Measurements from ENCODE around the gene ELFN1. TPM values are rescaled to one million over a fixed set of nuclear protein-coding genes. Genes with fewer than 3 reads are reported as not detected.
A peak's percentile ranks its signal among the peaks of the same experiment; 100 is the strongest.

Gene ELFN1
- total RNA-seq, 2 experiments from 2014 or later: 0.20 to 0.36 TPM

DNA sequence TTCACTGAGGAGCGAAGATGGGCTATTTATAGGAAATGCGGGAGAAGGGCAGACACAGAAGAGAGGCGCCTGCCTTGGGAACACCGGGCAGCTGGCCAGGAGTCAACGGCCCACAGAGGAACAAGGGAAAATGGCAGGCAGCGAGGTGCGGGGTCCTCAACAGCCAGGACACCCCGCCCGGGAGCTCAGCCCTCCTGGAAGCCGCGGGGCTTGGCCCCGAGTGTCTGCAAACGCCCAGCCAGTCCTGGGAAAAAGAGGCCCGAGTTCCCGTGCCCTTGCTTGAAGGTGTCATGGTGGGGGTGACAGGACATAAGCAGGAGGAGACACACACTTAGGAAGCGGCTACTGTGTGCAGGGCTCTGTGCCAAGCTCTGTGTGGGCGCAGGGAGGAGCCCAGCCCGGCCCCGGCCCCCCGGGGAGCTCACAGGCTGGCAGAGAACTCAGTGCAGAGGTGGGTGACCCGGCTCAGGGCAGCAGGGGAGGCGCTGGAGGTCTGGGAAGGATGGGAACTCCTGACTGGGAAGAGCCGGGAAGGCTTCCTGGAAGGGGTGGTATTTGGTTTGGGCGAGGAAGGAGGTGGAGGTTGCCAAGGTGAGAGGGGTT is 79.9 kb downstream of the ELFN1 start:
- H3K27ac Mint-ChIP-seq: no peak overlapping the region
- DNase-seq (no peak), ATAC-seq (no peak)
- H3K4me1 Mint-ChIP-seq (ENCODE audit: low read depth): peaks cover 17% of the 10 kb centered on the region
- ChIA-PET POLR2A (interaction anchor here (0.6 kb wide), 1 partner anchor 837 kb away, joined by 3 read pairs; no protein-coding TSS in a partner anchor), CTCF (no interaction called here)
- H3K36me3 Mint-ChIP-seq (ENCODE audit: low read depth): no peaks in the 10 kb centered on the region
- no peaks in the 10 kb centered on the region for H3K27me3 Mint-ChIP-seq
- H3K4me3 Mint-ChIP-seq: no peak overlapping the region
- intact Hi-C loops (cut with micrococcal nuclease): no loop called here
- TF ChIP-seq, protein P1, sequence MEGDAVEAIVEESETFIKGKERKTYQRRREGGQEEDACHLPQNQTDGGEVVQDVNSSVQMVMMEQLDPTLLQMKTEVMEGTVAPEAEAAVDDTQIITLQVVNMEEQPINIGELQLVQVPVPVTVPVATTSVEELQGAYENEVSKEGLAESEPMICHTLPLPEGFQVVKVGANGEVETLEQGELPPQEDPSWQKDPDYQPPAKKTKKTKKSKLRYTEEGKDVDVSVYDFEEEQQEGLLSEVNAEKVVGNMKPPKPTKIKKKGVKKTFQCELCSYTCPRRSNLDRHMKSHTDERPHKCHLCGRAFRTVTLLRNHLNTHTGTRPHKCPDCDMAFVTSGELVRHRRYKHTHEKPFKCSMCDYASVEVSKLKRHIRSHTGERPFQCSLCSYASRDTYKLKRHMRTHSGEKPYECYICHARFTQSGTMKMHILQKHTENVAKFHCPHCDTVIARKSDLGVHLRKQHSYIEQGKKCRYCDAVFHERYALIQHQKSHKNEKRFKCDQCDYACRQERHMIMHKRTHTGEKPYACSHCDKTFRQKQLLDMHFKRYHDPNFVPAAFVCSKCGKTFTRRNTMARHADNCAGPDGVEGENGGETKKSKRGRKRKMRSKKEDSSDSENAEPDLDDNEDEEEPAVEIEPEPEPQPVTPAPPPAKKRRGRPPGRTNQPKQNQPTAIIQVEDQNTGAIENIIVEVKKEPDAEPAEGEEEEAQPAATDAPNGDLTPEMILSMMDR (IDR thresholded peaks at IDR 0.05): no peak
- H3K9me3 Mint-ChIP-seq: no peaks in the 10 kb centered on the region

DNA sequence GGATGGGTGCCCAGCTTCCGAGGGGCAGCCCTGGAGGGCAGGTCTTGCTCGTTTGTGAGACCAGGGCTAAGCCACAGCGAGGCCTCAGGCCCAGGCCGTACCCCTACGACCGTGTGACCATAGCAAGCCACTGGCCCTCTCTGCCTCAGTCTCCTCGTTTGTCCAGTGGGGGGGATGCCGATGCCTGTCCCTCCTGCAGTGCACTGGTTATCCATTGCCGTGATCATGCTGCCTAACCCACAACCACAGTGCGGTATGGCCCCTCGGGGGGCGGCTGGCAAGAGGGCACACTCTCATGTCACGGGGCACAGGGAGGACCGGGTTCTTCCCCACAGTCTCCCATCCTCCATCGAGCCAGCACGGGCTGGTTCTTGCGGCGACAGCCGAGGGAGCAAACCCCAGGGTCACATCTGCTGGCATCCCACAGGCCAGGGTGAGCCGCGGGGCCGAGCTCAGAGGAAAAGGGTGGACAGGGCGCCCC is 80.5 kb downstream of the ELFN1 start:
- Mint-ChIP-seq H3K4me3 (no peak overlapping the region), H3K27me3 (no peaks in the 10 kb centered on the region), H3K36me3 (ENCODE audit: low read depth) (no peaks in the 10 kb centered on the region), H3K4me1 (ENCODE audit: low read depth) (peaks cover 17% of the 10 kb centered on the region), H3K9me3 (no peaks in the 10 kb centered on the region), H3K27ac (no peak overlapping the region)
- ChIA-PET CTCF (no interaction called here), POLR2A (no interaction called here)
- DNase-seq (no peak), ATAC-seq (no peak)
- TF ChIP-seq, protein P1 (IDR thresholded peaks at IDR 0.05): no peak
- intact Hi-C loops (cut with micrococcal nuclease): no loop called here

DNA sequence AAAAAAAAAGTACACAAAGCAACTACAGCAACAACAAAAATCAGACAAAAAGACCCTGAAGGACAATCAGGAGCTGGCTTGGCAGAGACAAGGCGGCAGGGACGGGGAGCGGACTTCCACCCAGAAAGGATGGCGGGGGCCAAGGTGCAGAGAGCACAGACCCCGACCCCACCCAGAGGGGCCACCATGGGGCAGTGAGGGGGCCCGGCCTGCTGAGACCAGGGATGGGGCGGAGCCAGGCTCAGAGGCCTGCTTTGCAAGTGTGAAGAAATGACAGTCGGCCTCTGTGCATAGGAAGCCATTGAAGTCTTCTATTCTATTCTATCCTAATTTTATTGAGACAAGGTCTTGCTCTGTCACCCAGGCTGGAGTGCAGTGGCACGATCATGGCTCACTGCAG is 82.0 kb downstream of the ELFN1 start:
- DNase-seq (no peak), ATAC-seq (no peak)
- Mint-ChIP-seq H3K9me3 (no peaks in the 10 kb centered on the region), H3K27me3 (peaks cover 3% of the 10 kb centered on the region), H3K4me3 (no peak overlapping the region), H3K36me3 (ENCODE audit: low read depth) (no peaks in the 10 kb centered on the region), H3K27ac (no peak overlapping the region), H3K4me1 (ENCODE audit: low read depth) (peaks cover 14% of the 10 kb centered on the region)
- intact Hi-C loops (cut with micrococcal nuclease): no loop called here
- CTCF ChIA-PET: interaction anchor here (1.3 kb wide), 1 partner anchor 42 kb away, joined by 6 read pairs; no protein-coding TSS in a partner anchor
- TF ChIP-seq, protein P1 (IDR thresholded peaks at IDR 0.05): no peak
- POLR2A ChIA-PET: no interaction called here

DNA sequence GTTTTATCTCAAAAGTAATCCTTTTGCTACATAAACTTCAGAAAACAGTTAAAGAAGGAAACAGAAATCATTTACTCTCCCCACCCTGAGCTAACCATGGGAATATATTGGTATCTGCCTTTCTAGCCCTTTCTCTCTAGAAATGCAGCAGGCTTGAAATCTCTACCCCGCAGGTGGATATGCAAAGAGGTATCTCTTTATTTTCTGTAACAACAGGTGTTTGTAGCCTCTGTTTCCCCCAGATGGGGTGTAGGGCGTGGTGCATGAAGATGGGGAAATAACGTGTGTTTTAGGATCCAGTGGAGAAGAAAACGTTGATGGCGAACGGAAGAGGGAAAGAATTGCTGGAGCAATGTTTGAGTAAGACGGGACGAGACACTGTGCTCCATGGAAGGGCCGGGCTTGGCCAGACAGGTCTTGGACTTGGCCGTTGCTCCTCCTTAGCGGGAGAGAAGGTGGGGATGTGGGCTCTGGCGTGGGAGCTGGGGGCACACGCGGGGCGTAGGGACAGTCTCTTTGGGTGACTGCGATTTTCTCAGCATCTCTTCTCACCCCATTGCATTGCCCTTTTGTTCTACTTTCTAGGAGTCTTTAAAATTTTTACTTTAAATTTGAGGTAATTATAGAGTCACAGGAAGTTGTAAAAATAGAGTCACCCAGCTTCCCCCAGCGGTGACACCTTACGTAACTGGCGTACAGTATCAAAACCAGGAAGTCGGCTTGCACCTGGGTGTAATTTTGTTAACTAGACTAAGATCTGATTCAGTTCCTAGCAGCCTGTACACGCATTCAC is 82.9 kb downstream of the ELFN1 start:
- Mint-ChIP-seq H3K4me3 (no peak overlapping the region), H3K27ac (no peak overlapping the region), H3K4me1 (ENCODE audit: low read depth) (peaks cover 12% of the 10 kb centered on the region), H3K27me3 (peaks cover 3% of the 10 kb centered on the region), H3K9me3 (no peaks in the 10 kb centered on the region), H3K36me3 (ENCODE audit: low read depth) (no peaks in the 10 kb centered on the region)
- intact Hi-C loops (cut with micrococcal nuclease): no loop called here
- TF ChIP-seq, protein P1 (IDR thresholded peaks at IDR 0.05): no peak
- ATAC-seq: peak; percentile 34
- ChIA-PET CTCF (interaction anchor here (1.3 kb wide), 1 partner anchor 43 kb away, joined by 6 read pairs; no protein-coding TSS in a partner anchor), POLR2A (no interaction called here)
- peak; percentile 20 for DNase-seq

DNA sequence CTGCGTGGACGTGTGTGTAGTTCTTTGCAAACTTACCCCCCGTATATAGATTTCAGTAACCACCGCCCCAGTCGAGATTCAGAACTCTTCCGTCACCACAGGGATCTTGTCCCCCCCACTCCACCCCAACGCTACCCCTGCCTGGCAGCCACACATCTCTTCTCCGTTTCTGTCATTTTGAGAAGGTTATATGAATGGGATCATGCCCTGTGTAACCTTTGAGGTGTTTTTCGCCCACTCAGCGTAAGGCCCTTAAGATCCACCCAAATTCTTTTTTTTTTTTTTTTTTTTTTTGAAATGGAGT is 83.4 kb downstream of the ELFN1 start:
- Mint-ChIP-seq H3K27me3 (peaks cover 3% of the 10 kb centered on the region), H3K9me3 (no peaks in the 10 kb centered on the region), H3K36me3 (ENCODE audit: low read depth) (no peaks in the 10 kb centered on the region), H3K4me1 (ENCODE audit: low read depth) (peaks cover 7% of the 10 kb centered on the region), H3K4me3 (no peak overlapping the region), H3K27ac (no peak overlapping the region)
- TF ChIP-seq, protein P1 (IDR thresholded peaks at IDR 0.05): no peak
- ChIA-PET POLR2A (no interaction called here), CTCF (no interaction called here)
- DNase-seq (no peak), ATAC-seq (no peak)
- intact Hi-C loops (cut with micrococcal nuclease): no loop called here

All from activated CD8-positive, alpha-beta T cell treated with anti-CD3 and anti-CD28 coated beads for 36 hours (primary cell).